Ishikawa (cell line): Measurements from ENCODE around the gene POMT2.

Experiments used
- EP300 ChIP-seq: IDR thresholded peaks from 2 replicates; pipeline ENCODE4 v1.6.1; 2012; ENCODE audit warnings: borderline replicate concordance
- FOXM1 ChIP-seq: IDR thresholded peaks from 2 replicates; pipeline ENCODE4 v1.6.1; 2012; ENCODE audit warnings: low read depth, borderline replicate concordance
- RAD21 ChIP-seq: IDR thresholded peaks from 2 replicates; pipeline ENCODE4 v1.6.1; 2012; ENCODE audit warnings: low read depth
- YY1 ChIP-seq: IDR thresholded peaks from 2 replicates; pipeline ENCODE4 v1.6.1; 2012; ENCODE audit warnings: low read depth
- ZBTB7A ChIP-seq: IDR thresholded peaks from 2 replicates; pipeline ENCODE4 v1.6.1; 2012; ENCODE audit warnings: low read depth
- TF ChIP-seq, protein P1 (sequence below): IDR thresholded peaks from 2 replicates; pipeline ENCODE4 v1.6.1; 2012; ENCODE audit warnings: low read depth, mild to moderate bottlenecking
- TF ChIP-seq, protein P2 (sequence below): IDR thresholded peaks from 2 replicates; pipeline ENCODE4 v1.6.1; 2012

DNA sequence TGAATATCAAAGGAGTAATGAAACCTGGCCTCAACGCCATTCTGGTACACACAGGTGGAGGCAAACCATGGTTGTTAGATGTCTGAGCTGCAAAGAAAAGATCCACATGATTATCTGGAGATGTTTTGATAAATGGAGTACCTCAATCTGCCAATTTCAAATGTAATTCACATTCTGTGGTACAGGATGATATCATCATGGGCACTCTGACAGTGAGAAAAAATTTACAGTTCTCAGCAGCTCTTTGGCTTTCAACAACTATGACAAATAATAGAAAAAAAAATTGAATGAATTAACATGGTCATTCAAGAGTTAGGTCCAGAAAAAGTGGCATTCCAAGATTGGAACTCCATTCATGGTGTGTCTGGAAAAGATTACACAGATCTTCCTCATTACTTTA lies 38.9 kb upstream of the POMT2 start:
- TF ChIP-seq, protein P1, sequence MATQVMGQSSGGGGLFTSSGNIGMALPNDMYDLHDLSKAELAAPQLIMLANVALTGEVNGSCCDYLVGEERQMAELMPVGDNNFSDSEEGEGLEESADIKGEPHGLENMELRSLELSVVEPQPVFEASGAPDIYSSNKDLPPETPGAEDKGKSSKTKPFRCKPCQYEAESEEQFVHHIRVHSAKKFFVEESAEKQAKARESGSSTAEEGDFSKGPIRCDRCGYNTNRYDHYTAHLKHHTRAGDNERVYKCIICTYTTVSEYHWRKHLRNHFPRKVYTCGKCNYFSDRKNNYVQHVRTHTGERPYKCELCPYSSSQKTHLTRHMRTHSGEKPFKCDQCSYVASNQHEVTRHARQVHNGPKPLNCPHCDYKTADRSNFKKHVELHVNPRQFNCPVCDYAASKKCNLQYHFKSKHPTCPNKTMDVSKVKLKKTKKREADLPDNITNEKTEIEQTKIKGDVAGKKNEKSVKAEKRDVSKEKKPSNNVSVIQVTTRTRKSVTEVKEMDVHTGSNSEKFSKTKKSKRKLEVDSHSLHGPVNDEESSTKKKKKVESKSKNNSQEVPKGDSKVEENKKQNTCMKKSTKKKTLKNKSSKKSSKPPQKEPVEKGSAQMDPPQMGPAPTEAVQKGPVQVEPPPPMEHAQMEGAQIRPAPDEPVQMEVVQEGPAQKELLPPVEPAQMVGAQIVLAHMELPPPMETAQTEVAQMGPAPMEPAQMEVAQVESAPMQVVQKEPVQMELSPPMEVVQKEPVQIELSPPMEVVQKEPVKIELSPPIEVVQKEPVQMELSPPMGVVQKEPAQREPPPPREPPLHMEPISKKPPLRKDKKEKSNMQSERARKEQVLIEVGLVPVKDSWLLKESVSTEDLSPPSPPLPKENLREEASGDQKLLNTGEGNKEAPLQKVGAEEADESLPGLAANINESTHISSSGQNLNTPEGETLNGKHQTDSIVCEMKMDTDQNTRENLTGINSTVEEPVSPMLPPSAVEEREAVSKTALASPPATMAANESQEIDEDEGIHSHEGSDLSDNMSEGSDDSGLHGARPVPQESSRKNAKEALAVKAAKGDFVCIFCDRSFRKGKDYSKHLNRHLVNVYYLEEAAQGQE, result no peak
- TF ChIP-seq, protein P2, sequence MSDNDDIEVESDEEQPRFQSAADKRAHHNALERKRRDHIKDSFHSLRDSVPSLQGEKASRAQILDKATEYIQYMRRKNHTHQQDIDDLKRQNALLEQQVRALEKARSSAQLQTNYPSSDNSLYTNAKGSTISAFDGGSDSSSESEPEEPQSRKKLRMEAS, result no peak
- TF ChIP-seq EP300 (no peak), FOXM1 (no peak), YY1 (no peak), RAD21 (no peak), ZBTB7A (no peak)
